Renal cortex interstitium (tissue), 11 donors: ENCODE results near the gene PCDHA3. TPM values are rescaled to one million over a fixed set of nuclear protein-coding genes. Genes with fewer than 3 reads are reported as not detected.
"Not testable (repeated sequence)": the region's sequence is repeated elsewhere in the genome, so short reads cannot be mapped to it uniquely, and the experiment has no call there.

Experiments
- DNase-seq, 11 donors: peaks; one replicate each; pipeline ENCODE4 v3.0.0-alpha.2; 2013; ENCODE audit warnings: low read depth in 9 of 11, low spot score in 4 of 11; ENCODE audit errors: extremely low read depth in 1 of 11
- polyA plus RNA-seq, 3 donors: library from polyadenylated mRNA; unstranded; fragments of 120-200 nt; gene quantifications; one replicate each; pipeline ENCODE4 v1.2.1, GENCODE V29; 2013; ENCODE audit not compliant: insufficient read length in 3 of 3

Gene PCDHA3
- polyA plus RNA-seq, 3 donors: 0.36 to 0.41 (median 0.37) TPM

DNA sequence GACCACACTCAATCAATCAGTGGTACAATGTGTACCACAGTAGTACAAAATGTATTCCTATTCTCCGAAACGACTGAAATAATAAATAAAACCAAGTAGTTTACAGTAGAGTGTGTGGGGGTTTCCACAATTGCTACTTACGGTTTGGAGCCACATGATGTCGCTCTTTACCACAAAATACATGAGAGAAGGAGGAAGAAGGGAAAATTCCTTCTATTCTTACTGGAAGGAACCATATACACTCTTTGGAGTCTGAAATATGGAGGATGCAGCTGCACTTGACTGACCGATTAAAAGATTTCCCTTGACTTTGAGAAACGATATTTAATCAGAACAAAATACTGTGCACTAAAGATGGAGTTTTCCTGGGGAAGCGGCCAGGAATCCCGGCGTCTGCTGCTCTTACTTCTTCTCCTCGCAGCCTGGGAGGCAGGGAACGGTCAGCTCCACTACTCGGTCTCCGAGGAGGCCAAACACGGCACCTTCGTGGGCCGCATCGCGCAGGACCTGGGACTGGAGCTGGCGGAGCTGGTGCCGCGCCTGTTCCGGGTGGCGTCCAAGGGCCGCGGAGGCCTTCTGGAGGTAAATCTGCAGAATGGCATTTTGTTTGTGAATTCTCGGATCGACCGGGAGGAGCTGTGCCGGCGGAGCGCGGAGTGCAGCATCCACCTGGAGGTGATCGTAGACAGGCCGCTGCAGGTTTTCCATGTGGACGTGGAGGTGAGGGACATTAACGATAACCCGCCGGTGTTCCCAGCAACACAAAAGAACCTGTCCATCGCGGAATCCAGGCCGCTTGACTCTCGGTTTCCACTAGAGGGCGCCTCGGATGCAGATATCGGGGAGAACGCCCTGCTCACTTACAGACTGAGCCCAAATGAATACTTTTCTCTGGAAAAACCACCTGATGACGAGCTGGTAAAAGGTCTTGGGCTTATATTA lies 6.2 kb downstream of the PCDHA3 start, which contains the start of gene PCDHA4:
TSS of gene PCDHA4 (plus strand) at position 235 of the 942 bp plus-strand sequence.
- DNase-seq: no peak

DNA sequence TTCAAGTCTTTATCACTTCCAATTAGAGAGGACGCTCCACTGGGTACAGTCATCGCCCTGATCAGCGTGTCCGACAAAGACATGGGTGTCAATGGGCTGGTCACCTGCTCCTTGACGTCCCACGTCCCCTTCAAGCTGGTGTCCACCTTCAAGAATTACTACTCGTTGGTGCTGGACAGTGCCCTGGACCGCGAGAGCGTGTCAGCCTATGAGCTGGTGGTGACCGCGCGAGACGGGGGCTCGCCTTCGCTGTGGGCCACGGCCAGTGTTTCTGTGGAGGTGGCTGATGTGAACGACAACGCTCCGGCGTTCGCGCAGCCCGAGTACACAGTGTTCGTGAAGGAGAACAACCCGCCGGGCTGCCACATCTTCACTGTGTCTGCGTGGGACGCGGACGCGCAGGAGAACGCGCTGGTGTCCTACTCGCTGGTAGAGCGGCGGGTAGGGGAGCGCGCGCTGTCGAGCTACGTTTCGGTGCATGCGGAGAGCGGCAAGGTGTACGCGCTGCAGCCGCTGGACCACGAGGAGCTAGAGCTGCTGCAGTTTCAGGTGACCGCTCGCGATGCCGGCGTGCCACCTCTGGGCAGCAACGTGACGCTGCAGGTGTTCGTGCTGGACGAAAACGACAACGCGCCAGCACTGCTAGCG lies 7.5 kb downstream of the PCDHA3 start:
- not testable (repeated sequence) for DNase-seq

DNA sequence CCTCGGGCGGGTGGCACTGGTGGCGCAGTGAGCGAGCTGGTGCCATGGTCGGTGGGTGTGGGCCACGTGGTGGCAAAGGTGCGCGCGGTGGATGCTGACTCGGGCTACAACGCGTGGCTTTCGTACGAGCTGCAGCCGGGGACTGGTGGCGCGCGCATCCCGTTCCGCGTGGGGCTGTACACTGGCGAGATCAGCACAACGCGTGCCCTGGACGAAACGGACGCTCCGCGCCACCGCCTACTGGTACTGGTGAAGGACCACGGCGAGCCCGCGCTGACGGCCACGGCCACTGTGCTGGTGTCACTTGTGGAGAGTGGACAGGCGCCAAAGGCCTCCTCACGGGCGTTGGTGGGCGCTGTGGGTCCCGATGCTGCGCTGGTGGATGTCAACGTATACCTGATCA lies 8.0 kb downstream of the PCDHA3 start:
- DNase-seq: no peak

DNA sequence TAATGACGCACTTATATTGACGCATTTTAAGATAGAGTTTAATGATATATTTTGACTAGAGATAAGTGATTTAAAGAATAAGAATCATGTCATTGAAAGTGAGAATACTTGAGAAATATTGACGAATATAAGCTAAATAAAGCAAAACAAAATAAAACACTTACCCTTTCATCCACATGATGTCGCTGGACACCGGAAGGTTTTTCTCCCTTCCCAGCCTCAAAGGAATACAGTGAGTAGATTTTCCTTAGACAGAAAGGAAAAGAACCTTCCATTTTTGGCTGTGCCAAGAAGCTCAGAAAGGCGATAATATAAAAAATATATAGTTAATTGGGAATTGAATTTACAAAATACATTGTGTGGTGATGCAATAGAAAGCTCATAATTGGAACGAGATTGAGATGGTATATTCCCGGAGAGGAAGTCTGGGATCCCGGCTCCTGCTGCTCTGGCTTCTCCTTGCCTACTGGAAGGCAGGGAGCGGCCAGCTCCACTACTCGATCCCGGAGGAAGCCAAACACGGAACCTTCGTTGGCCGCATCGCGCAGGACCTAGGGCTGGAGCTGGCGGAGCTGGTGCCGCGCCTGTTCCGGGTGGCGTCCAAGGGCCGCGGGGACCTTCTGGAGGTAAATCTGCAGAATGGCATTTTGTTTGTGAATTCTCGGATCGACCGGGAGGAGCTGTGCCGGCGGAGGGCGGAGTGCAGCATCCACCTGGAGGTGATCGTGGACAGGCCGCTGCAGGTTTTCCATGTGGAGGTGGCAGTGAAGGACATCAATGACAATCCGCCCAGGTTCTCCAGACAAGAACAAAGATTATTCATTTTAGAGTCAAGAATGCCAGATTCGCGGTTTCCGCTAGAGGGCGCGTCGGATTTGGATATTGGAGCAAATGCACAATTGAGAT lies 20.8 kb downstream of the PCDHA3 start, which contains the start of gene PCDHA5:
TSS of gene PCDHA5 (plus strand) at position 239 of the 906 bp plus-strand sequence.
- DNase-seq: no peak

DNA sequence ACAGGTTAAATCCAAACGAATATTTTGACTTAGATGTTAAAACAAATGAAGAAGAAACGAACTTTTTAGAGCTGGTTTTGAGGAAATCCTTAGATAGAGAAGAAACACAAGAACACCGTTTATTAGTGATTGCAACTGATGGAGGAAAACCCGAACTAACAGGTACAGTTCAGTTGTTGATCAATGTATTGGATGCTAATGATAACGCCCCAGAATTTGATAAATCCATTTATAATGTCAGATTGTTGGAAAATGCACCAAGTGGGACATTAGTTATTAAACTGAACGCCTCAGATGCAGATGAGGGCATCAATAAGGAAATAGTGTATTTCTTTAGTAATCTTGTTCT lies 21.4 kb downstream of the PCDHA3 start:
- no peak for DNase-seq

DNA sequence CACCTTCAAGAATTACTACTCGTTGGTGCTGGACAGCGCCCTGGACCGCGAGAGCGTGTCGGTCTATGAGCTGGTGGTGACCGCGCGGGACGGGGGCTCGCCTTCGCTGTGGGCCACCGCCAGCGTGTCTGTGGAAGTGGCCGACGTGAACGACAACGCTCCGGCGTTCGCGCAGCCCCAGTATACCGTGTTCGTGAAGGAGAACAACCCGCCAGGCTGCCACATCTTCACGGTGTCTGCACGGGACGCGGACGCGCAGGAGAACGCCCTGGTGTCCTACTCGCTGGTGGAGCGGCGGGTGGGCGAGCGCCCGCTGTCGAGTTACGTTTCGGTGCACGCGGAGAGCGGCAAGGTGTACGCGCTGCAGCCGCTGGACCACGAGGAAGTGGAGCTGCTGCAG lies 22.1 kb downstream of the PCDHA3 start:
- DNase-seq: not testable (repeated sequence)

DNA sequence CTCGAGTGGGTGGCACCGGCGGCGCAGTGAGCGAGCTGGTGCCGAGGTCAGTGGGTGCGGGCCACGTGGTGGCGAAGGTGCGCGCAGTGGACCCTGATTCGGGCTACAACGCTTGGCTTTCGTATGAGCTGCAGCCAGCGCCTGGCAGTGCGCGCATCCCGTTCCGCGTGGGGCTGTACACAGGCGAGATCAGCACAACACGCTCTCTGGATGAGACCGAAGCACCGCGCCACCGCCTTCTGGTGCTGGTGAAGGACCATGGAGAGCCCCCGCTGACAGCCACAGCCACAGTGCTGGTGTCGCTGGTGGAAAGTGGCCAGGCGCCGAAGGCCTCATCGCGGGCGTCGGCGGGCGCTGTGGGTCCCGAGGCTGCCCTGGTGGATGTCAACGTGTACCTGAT lies 22.6 kb downstream of the PCDHA3 start:
- no peak for DNase-seq

DNA sequence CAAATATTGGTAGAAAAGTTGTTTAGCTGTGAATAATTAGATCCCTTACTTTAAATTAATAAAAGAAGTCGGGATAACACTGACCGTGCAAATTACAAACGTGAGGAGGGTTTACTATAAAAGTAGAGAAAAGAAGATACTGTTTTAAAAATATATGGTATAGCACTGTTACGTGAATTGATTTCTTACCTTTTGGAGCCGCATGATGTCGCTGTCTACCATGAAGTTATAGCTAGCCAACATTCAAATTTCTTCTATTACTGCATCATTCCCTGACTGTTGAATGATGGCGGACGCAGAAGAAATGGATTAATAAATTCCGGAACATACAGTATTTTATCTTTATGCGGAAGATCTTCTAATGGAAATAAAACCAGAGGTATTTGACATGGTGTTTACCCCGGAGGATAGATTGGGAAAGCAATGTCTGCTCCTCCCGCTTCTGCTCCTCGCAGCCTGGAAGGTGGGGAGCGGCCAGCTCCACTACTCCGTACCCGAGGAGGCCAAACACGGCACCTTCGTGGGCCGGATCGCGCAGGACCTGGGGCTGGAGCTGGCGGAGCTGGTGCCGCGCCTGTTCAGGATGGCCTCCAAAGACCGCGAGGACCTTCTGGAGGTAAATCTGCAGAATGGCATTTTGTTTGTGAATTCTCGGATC lies 27.0 kb downstream of the PCDHA3 start, which contains the start of gene PCDHA6:
TSS of gene PCDHA6 (plus strand) at position 257 of the 658 bp plus-strand sequence. CDS start at position 389, 132 bp downstream.
- no peak for DNase-seq

DNA sequence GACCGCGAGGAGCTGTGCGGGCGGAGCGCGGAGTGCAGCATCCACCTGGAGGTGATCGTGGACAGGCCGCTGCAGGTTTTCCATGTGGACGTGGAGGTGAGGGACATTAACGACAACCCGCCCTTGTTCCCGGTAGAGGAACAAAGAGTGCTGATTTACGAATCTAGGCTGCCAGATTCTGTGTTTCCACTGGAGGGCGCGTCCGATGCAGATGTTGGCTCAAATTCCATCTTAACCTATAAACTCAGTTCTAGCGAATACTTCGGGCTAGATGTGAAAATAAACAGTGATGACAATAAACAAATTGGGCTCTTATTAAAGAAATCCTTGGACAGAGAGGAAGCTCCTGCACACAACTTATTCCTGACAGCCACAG lies 27.5 kb downstream of the PCDHA3 start:
- DNase-seq: no peak

DNA sequence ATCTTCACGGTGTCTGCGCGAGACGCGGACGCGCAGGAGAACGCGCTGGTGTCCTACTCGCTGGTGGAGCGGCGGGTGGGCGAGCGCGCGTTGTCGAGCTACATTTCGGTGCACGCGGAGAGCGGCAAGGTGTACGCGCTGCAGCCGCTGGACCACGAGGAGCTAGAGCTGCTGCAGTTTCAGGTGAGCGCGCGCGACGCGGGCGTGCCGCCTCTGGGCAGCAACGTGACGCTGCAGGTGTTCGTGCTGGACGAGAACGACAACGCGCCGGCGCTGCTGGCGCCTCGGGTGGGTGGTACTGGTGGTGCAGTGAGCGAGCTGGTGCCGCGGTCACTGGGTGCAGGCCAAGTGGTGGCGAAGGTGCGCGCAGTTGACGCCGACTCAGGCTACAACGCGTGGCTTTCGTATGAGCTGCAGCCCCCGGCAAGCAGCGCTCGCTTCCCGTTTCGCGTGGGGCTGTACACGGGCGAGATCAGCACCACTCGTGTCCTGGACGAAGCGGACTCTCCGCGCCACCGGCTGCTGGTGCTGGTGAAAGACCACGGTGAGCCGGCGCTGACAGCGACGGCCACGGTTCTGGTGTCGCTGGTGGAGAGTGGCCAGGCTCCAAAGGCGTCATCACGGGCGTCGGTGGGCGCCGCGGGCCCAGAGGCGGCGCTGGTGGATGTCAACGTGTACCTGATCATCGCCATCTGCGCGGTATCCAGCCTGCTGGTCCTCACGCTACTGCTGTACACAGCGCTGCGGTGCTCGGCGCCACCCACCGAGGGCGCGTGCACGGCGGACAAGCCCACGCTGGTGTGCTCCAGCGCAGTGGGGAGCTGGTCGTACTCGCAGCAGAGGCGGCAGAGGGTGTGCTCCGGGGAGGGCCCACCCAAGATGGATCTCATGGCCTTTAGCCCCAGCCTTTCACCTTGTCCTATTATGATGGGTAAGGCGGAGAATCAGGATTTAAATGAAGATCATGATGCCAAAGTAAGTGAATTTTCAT lies 28.9 kb downstream of the PCDHA3 start:
- not testable (repeated sequence) for DNase-seq

DNA sequence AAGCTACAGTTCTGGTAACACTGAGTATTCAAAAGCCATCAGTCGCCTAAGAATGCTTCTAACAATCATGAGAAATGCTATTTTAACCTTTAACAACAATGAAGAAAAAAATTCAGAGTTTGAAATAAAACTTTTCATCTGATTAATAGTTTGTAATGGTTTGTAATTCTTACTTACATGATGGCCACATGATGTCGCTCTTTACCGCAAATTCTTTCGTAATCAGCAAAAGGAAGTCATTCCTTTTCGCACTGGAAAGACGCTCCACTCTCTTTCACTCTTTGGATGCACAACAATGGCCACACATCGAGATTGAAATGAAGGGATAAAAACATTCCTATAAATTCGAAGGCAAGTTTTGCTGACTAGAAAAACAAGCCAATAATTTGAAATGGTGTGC lies 33.1 kb downstream of the PCDHA3 start, which contains the start of gene PCDHA7:
TSS of gene PCDHA7 (plus strand) at position 277 of the 400 bp plus-strand sequence. CDS start at position 392, 115 bp downstream.
- no peak for DNase-seq

DNA sequence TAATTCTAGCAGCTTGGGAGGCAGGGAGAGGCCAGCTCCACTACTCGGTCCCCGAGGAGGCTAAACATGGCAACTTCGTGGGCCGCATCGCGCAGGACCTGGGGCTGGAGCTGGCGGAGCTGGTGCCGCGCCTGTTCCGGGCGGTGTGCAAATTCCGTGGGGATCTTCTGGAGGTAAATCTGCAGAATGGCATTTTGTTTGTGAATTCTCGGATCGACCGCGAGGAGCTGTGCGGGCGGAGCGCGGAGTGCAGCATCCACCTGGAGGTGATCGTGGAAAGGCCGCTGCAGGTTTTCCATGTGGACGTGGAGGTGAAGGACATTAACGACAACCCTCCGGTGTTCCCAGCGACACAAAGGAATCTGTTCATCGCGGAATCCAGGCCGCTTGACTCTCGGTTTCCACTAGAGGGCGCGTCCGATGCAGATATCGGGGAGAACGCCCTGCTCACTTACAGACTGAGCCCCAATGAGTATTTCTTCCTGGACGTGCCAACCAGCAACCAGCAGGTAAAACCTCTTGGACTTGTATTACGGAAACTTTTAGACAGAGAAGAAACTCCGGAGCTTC lies 33.7 kb downstream of the PCDHA3 start:
- not testable (repeated sequence) for DNase-seq

DNA sequence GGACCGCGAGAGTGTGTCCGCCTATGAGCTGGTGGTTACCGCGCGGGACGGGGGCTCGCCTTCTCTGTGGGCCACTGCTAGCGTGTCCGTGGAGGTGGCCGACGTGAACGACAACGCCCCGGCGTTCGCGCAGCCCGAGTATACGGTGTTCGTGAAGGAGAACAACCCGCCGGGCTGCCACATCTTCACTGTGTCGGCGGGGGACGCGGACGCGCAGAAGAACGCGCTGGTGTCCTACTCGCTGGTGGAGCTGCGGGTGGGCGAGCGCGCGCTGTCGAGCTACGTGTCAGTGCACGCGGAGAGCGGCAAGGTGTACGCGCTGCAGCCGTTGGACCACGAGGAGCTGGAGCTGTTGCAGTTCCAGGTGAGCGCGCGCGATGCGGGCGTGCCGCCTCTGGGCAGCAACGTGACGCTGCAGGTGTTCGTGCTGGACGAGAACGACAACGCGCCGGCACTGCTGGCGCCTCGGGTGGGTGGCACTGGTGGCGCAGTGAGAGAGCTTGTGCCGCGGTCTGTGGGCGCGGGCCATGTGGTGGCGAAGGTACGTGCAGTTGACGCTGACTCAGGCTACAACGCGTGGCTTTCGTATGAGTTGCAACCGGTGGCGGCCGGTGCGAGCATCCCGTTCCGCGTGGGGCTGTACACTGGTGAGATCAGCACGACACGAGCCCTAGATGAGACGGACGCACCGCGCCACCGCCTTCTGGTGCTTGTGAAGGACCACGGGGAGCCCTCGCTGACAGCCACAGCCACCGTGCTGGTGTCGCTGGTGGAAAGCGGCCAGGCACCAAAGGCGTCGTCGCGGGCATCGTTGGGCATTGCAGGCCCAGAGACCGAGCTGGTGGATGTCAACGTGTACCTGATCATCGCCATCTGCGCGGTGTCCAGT lies 35.0 kb downstream of the PCDHA3 start:
- no peak for DNase-seq

DNA sequence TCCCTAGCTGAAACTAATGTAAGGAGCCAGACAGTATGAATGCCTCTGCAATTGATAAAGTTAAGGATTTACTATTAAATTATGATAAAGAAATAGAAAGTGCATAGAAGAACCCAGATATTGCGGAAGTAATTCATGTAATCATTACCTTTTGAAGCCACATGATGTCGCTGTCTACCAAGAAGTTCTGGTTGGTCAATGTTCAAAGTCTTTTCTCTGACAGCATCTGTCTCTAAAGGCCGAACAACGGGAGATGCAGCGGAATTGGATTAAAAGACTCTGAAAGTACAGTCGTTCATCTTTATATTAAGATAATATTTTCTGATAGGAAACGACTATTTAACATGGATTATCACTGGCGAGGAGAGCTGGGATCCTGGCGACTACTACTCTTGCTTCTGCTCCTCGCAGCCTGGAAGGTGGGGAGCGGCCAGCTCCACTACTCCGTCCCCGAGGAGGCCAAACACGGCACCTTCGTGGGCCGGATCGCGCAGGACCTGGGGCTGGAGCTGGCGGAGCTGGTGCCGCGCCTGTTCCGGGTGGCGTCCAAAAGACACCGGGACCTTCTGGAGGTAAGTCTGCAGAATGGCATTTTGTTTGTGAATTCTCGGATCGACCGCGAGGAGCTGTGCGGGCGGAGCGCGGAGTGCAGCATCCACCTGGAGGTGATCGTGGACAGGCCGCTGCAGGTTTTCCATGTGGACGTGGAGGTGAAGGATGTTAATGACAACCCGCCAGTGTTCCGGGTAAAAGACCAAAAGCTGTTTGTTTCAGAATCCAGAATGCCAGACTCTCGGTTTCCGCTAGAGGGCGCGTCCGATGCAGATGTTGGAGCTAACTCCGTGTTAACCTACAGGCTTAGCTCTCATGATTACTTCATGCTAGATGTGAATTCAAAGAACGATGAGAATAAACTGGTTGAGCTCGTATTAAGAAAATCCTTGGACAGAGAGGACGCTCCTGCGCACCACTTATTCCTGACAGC lies 40.4 kb downstream of the PCDHA3 start, which contains the start of gene PCDHA8:
TSS of gene PCDHA8 (plus strand) at position 210 of the 985 bp plus-strand sequence. CDS start at position 345, 135 bp downstream.
- no peak for DNase-seq
